ENCODE measurements around the gene MRFAP1. TPM values are rescaled to one million over a fixed set of nuclear protein-coding genes. Genes with fewer than 3 reads are reported as not detected.

The MRFAP1 gene
- total RNA-seq, 1 donor from 2014 or later, result 293 TPM

GRCh38 chr4:6658597-6659075 is 18.2 kb downstream of the MRFAP1 start:
- DNase-seq (ENCODE audit: extremely low spot score, unreplicated experiment), result no peak
- Mint-ChIP-seq H3K4me3 (no peak overlapping the region), H3K36me3 (no peaks in the 10 kb centered on the region), H3K27ac (no peak overlapping the region), H3K9me3 (no peaks in the 10 kb centered on the region), H3K27me3 (peaks cover 23% of the 10 kb centered on the region), H3K4me1 (ENCODE audit: unreplicated experiment) (no peaks in the 10 kb centered on the region)
- no peak for TF ChIP-seq CTCF (conservative IDR thresholded peaks at IDR 0.05)

DNA sequence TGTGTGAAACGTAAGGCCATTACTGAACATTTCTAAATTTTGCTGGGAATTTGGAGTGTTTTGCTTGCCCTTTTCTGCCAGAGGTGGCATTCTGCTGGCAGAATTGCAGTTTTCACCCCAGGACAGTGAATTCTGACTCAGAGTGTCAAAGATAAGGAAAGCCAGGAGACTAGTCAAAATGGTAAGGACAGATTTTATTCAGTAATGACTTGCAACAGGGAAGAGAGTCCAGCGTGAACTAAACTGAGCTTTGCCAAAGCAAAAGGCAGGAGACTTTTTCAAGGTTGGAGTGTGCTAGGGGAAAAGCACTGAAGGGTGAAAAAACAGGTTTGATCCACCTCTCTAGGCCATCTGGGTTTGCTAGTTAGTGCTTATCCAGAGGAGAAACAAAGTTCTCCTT is 19.4 kb downstream of the MRFAP1 start:
- H3K36me3 Mint-ChIP-seq, result no peaks in the 10 kb centered on the region
- peaks cover 23% of the 10 kb centered on the region for H3K27me3 Mint-ChIP-seq
- H3K4me1 Mint-ChIP-seq (ENCODE audit: unreplicated experiment), result no peaks in the 10 kb centered on the region
- no peak overlapping the region for H3K27ac Mint-ChIP-seq
- DNase-seq (ENCODE audit: extremely low spot score, unreplicated experiment), result no peak
- TF ChIP-seq CTCF (conservative IDR thresholded peaks at IDR 0.05), result no peak
- no peak overlapping the region for H3K4me3 Mint-ChIP-seq
- no peaks in the 10 kb centered on the region for H3K9me3 Mint-ChIP-seq

GRCh38 chr4:6660430-6660829 is 19.9 kb downstream of the MRFAP1 start:
- no peak for DNase-seq (ENCODE audit: extremely low spot score, unreplicated experiment)
- H3K27me3 Mint-ChIP-seq, result peaks cover 23% of the 10 kb centered on the region
- no peaks in the 10 kb centered on the region for H3K9me3 Mint-ChIP-seq
- no peaks in the 10 kb centered on the region for H3K4me1 Mint-ChIP-seq (ENCODE audit: unreplicated experiment)
- no peak overlapping the region for H3K4me3 Mint-ChIP-seq
- TF ChIP-seq CTCF (conservative IDR thresholded peaks at IDR 0.05), result no peak
- H3K27ac Mint-ChIP-seq, result no peak overlapping the region
- no peaks in the 10 kb centered on the region for H3K36me3 Mint-ChIP-seq

- Mint-ChIP-seq H3K4me1 (ENCODE audit: unreplicated experiment) (no peaks in the 10 kb centered on the region), H3K36me3 (no peaks in the 10 kb centered on the region), H3K27ac (no peak overlapping the region), H3K4me3 (no peak overlapping the region), H3K9me3 (no peaks in the 10 kb centered on the region), H3K27me3 (peaks cover 23% of the 10 kb centered on the region)
- no peak for TF ChIP-seq CTCF (conservative IDR thresholded peaks at IDR 0.05)
- no peak for DNase-seq (ENCODE audit: extremely low spot score, unreplicated experiment)
These were observed 22.1 kb downstream of the MRFAP1 start for GRCh38 chr4:6662591-6662990.

- no peaks in the 10 kb centered on the region for H3K36me3 Mint-ChIP-seq
- no peak for DNase-seq (ENCODE audit: extremely low spot score, unreplicated experiment)
- no peaks in the 10 kb centered on the region for H3K9me3 Mint-ChIP-seq
- TF ChIP-seq CTCF (conservative IDR thresholded peaks at IDR 0.05), result no peak
- H3K4me1 Mint-ChIP-seq (ENCODE audit: unreplicated experiment), result no peaks in the 10 kb centered on the region
- no peak overlapping the region for H3K4me3 Mint-ChIP-seq
- H3K27ac Mint-ChIP-seq, result no peak overlapping the region
- peaks cover 20% of the 10 kb centered on the region for H3K27me3 Mint-ChIP-seq
These were observed 23.3 kb downstream of the MRFAP1 start for GRCh38 chr4:6663596-6664393.
